SK-N-MC (cell line): ENCODE measurements around the gene CFAP410.

ENCODE experiments used
- EZH2 ChIP-seq: fragments of 200-600 bp; sonication (generic); IDR thresholded peaks from one replicate; pipeline ENCODE4 v1.6.1; 2017; ENCODE audit warnings: antibody characterized with exemption
- POLR2AphosphoS5 ChIP-seq: IDR thresholded peaks from 2 replicates; pipeline ENCODE4 v1.6.1; 2012; ENCODE audit warnings: mild to moderate bottlenecking, low read depth, low read length, borderline replicate concordance

GRCh38 chr21:44288251-44289110 lies 50.7 kb downstream of the CFAP410 start:
- no peak for TF ChIP-seq POLR2AphosphoS5
- no peak for TF ChIP-seq EZH2
